Fibroblast of the aortic adventitia (primary cell): Measurements from ENCODE around the gene INHBE. TPM values are rescaled to one million over a fixed set of nuclear protein-coding genes. Genes with fewer than 3 reads are reported as not detected.
"Not testable (repeated sequence)": the region's sequence is repeated elsewhere in the genome, so short reads cannot be mapped to it uniquely, and the experiment has no call there.

Source experiments
- DNase-seq: peaks from one replicate; pipeline ENCODE4 v3.0.0-alpha.2; 2010; ENCODE audit warnings: low read depth
- H3K4me3 ChIP-seq: 2 replicates; pipeline ENCODE4 v1.5.1; 2011; ENCODE audit warnings: low read depth, mild to moderate bottlenecking, control low read depth, low read length, moderate library complexity
- CTCF ChIP-seq: IDR thresholded peaks from 2 replicates; pipeline ENCODE4 v1.5.1; 2011; ENCODE audit warnings: mild to moderate bottlenecking, low read length, control low read depth, inconsistent platforms; ENCODE audit not compliant: insufficient read depth
- small RNA-seq: library from RNA; depleted of rRNA; stranded (forward); fragments of <200 nt; gene quantifications from one replicate; pipeline ENCODE3, GENCODE V24; 2012
- total RNA-seq: library from RNA; depleted of rRNA; stranded (reverse); fragments of >200 nt; gene quantifications from 2 replicates; pipeline ENCODE4 v1.2.3, GENCODE V29; 2012; ENCODE audit warnings: low replicate concordance

Gene INHBE
- total RNA-seq, 1 donor = 0.99 TPM

GRCh38 chr12:57497223-57498131 is 42.4 kb downstream of the INHBE start:
- no peak for DNase-seq
- no peak overlapping the region for H3K4me3 ChIP-seq
- TF ChIP-seq CTCF = no peak

GRCh38 chr12:57498132-57498502 is 43.0 kb downstream of the INHBE start:
- no peak for DNase-seq
- no peak overlapping the region for H3K4me3 ChIP-seq
- TF ChIP-seq CTCF = no peak

- no peak for TF ChIP-seq CTCF
Measured at GRCh38 chr12:57498571-57498970, 43.5 kb downstream of the INHBE start.

GRCh38 chr12:57500213-57500612 is 45.1 kb downstream of the INHBE start:
- no peak overlapping the region for H3K4me3 ChIP-seq
- no peak for TF ChIP-seq CTCF
- no peak for DNase-seq

More at GRCh38 chr12:57498571-57498970, 43.5 kb downstream of the INHBE start:
- no peak for DNase-seq
- no peak overlapping the region for H3K4me3 ChIP-seq

GRCh38 chr12:57502311-57502969 is 47.3 kb downstream of the INHBE start:
- not testable (repeated sequence) for H3K4me3 ChIP-seq, DNase-seq

GRCh38 chr12:57506541-57506940 is 51.4 kb downstream of the INHBE start:
- not testable (repeated sequence) for DNase-seq, H3K4me3 ChIP-seq

Small RNA genes within 50 kb of the gene (small RNA-seq; reads per million reads assigned to genes)
- not detected for gene RNU6-879P

Other genes with a start within 250 kb of the INHBE start
- gene NXPH4, start 238.5 kb upstream of the INHBE start, total RNA-seq = 1.9 and 2.4 TPM in 2 replicates
- gene SHMT2, start 225.6 kb upstream of the INHBE start, total RNA-seq = 233 and 303 TPM in 2 replicates
- gene STAC3, start 204.1 kb upstream of the INHBE start, total RNA-seq = 0.90 and 3.8 TPM in 2 replicates
- gene R3HDM2, start 24.3 kb upstream of the INHBE start, total RNA-seq = 16.7 and 22.3 TPM in 2 replicates
- gene INHBC, start 20.5 kb upstream of the INHBE start, total RNA-seq = not detected in 2 replicates
- gene GLI1, start 4.5 kb downstream of the INHBE start, total RNA-seq = 1.1 TPM in 1 of 2 replicates, not detected in the other
- 0.18 TPM in 1 of 2 replicates, not detected in the other for gene ARHGAP9, start 24.6 kb downstream of the INHBE start, total RNA-seq
- gene MARS1, start 32.8 kb downstream of the INHBE start, total RNA-seq = 185 and 272 TPM in 2 replicates
- 37.7 and 60.3 TPM in 2 replicates for gene DDIT3, start 65.2 kb downstream of the INHBE start, total RNA-seq
- 4.2 and 7.6 TPM in 2 replicates for gene MBD6, start 67.5 kb downstream of the INHBE start, total RNA-seq
- gene DCTN2, start 91.9 kb downstream of the INHBE start, total RNA-seq = 106 and 140 TPM in 2 replicates
- 0.72 and 1.8 TPM in 2 replicates for gene KIF5A, start 94.7 kb downstream of the INHBE start, total RNA-seq
- 12.4 and 19.4 TPM in 2 replicates for gene PIP4K2C, start 135.9 kb downstream of the INHBE start, total RNA-seq
- gene DTX3, start 149.5 kb downstream of the INHBE start, total RNA-seq = 10.5 and 16.9 TPM in 2 replicates
- gene ARHGEF25, start 156.1 kb downstream of the INHBE start, total RNA-seq = 18.3 and 64.5 TPM in 2 replicates
- gene B4GALNT1, start 177.9 kb downstream of the INHBE start, total RNA-seq = 1.7 and 6.9 TPM in 2 replicates
- 229 and 425 TPM in 2 replicates for gene OS9, start 238.8 kb downstream of the INHBE start, total RNA-seq